GM19193 (cell line): Measurements from ENCODE around the gene PNMA6E.

ENCODE experiments used
- POLR2A ChIP-seq: IDR thresholded peaks from 4 replicates; pipeline ENCODE4 v1.6.1; 2011; ENCODE audit not compliant: insufficient read depth, insufficient read length; ENCODE audit errors: extremely low read depth

Gene PNMA6E

GRCh38 chrX:153366878-153367538 is 34.1 kb downstream of the PNMA6E start:
- TF ChIP-seq POLR2A = no peak

DNA sequence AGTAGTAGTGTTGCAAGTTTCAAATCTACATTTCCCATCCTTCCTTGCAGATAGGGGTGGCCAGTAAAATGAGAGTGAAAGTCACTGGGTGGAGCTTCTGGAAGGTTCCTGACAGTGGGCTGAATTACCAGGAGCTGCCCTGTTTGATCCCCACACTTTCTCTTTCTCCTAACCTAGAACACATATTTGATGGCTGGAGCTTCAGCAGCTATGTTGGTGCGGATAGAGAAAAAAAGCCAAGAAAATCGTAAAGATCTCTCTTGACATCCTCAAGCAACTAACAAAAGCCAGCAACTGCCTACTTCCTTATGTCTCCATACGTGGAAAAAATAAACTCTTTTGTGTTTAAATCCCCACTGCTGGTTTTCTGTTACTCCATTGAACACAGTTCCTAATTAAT is 35.0 kb downstream of the PNMA6E start:
- TF ChIP-seq POLR2A = no peak

DNA sequence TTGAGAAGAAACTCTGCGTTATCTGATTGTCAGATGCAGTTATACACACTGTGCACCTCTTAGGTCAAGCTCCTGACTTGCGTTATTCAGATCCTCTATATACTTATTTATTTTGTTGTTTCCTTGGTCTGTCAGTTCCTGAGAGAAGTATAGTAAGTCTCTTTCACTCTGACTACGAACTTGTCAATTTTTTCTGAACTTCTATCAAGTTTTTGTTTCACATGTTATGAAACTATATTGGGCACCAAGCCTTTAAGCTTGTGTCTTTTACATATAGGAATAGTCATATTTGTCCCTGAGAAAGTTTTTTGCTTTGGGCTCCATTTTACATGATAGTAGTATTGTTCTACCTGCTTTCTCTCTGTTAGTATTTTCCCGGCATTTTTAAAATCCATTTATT is 35.5 kb downstream of the PNMA6E start:
- no peak for TF ChIP-seq POLR2A

- no peak for TF ChIP-seq POLR2A
Observed at GRCh38 chrX:153361781-153362397, 39.3 kb downstream of the PNMA6E start.

GRCh38 chrX:153357877-153358276 is 43.3 kb downstream of the PNMA6E start:
- TF ChIP-seq POLR2A = no peak

DNA sequence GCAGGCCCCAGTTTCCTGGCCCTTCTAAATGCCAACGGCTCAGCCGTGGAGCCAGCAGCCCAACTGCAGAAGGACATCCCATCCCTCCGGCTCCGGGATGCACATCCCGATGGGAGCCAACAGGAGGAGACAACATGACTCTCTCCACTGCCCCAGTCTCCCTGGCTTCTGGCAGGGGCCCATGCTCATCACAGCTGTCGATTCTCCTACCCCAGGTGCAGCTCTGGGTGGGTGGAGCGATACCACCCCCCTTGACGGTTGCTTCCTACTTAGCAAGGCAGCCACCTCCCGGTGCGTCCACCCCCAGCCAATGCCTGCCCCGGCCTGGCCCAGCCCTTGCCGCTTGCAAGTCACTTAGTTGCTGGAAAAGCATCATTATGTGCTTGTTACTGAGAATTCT is 47.7 kb downstream of the PNMA6E start:
- no peak for TF ChIP-seq POLR2A

- no peak for TF ChIP-seq POLR2A
Observed at GRCh38 chrX:153352858-153353257, 48.3 kb downstream of the PNMA6E start.

- no peak for TF ChIP-seq POLR2A
Observed at GRCh38 chrX:153351981-153352380, 49.2 kb downstream of the PNMA6E start.

- no peak for TF ChIP-seq POLR2A
Observed at GRCh38 chrX:153349952-153350351, 51.2 kb downstream of the PNMA6E start.

DNA sequence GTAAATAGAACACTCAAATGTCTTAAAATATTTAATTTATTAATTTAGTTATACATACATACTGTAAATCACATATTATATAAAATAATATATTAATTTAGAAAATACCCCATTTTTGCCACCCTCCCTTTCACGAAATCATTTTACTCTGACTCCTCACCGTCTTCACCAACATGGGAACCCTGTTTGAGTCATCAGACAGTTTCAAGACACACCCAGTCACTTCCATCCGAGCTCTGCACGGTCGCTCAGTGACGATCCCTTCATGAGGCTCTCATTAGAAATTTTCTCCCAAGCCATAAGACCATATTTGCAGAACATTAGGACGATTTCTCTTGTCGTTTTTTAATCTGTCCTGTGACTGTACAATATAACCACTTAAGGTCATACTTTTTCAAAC is 52.7 kb downstream of the PNMA6E start:
- no peak for TF ChIP-seq POLR2A

DNA sequence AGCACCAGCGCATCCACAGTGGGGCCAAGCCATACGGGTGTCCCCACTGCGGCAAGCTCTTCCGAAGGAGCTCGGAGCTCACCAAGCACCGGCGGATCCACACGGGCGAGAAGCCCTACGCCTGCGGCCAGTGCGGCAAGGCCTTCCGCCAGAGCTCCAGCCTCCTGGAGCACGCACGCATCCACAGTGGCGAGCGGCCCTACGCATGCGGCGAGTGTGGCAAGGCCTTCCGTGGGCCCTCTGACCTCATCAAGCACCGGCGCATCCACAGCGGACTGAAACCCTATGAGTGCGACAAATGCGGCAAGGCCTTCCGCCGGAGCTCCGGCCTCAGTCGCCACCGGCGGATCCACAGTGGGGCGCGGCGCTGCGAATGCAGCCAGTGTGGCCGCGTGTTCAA is 53.6 kb downstream of the PNMA6E start:
- TF ChIP-seq POLR2A = no peak
